ENCODE measurements around the gene RAB39A. TPM values are rescaled to one million over a fixed set of nuclear protein-coding genes. Genes with fewer than 3 reads are reported as not detected.
"Not testable (repeated sequence)": the region's sequence is repeated elsewhere in the genome, so short reads cannot be mapped to it uniquely, and the experiment has no call there.

RAB39A gene, protein sequence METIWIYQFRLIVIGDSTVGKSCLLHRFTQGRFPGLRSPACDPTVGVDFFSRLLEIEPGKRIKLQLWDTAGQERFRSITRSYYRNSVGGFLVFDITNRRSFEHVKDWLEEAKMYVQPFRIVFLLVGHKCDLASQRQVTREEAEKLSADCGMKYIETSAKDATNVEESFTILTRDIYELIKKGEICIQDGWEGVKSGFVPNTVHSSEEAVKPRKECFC
- total RNA-seq (1 to 10 TPM in 1 of 5 experiments, under 1 TPM in 1, not detected in 3; 0.38 to 1.6 TPM), polyA plus RNA-seq (under 1 TPM in 1 of 2 donors, not detected in 1; 0.10 TPM), total RNA-seq (not detected)

DNA sequence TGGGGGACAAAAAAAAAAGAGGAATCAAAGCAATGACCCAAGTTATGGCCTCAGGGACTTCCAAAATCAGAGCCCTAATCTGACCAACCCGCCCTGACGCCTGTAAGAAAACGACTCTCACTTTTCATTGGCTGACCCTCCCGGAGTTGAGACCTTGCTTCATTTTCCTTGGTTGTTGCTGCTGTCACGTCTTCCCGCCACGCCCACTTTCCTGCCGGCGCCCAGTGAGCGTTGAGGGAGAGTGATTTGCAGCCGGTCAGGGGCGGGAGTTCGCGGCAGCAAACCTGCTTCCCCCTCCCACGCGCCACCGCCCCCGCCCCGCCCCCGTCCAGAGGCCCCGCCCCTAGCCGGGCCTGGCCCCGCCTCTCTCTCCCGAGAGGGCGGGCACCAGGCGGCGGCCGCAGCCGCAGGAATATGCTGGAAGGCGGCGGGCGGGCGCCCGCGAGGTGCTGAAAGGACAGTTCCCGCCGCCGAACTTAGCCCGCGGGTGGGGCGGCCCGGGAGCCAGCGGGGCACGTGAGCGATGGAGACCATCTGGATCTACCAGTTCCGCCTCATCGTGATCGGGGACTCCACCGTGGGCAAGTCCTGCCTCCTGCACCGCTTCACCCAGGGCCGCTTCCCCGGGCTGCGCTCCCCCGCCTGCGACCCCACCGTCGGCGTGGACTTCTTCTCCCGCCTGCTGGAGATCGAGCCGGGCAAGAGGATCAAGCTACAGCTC lies at the start of gene RAB39A:
RAB39A (plus strand) TSS at position 403 of the 721 bp plus-strand sequence; CDS start at position 524, 121 bp downstream.
- DNase-seq (peak in 8 of 9 donors; percentile 25 to 73 (median 35)), ATAC-seq (peak; percentile 92)
- Histone ChIP-seq H3K9me3 (ENCODE audit: control insufficient read depth in 2 of 3, low read length in 3 of 3) (no peaks in the 10 kb centered on the region), H3K4me3 (ENCODE audit: low read length) (no peak within 1 kb of the TSS), H3K27ac (ENCODE audit: low read depth, low read length) (no peak within 1 kb of the TSS), H3K36me3 (ENCODE audit: control insufficient read depth in 2 of 3, insufficient read depth in 3 of 3, low read length in 3 of 3) (no peaks in the 10 kb centered on the region), H3K27me3 (ENCODE audit: control insufficient read depth in 2 of 2, insufficient read depth in 2 of 2, low read length in 2 of 2) (peaks cover 0 to 15% of the 10 kb centered on the region in 2 donors), H3K4me1 (ENCODE audit: control insufficient read depth in 2 of 2, insufficient read depth in 2 of 2, low read length in 2 of 2) (peaks cover 6 to 7% of the 10 kb centered on the region in 2 donors)
- peaks cover 5 to 15% (median 11%) of the 10 kb centered on the region in 7 donors for H3K4me1 Mint-ChIP-seq
- peaks cover 0 to 14% (median 5%) of the 10 kb centered on the region in 11 donors for H3K9me3 Mint-ChIP-seq
- peaks cover 0 to 14% (median 7%) of the 10 kb centered on the region in 5 donors for H3K36me3 Mint-ChIP-seq
- H3K27ac Mint-ChIP-seq, result peak within 1 kb of the TSS in 1 of 9 donors; percentile 33
- peak within 1 kb of the TSS; percentile 22 to 84 (median 67) for H3K4me3 Mint-ChIP-seq
- intact Hi-C loops (cut with micrococcal nuclease), result loop anchor here in 1 of 2 donors (1.0 to 10.0 kb wide), 5 partner anchors 66 to 737 kb away; partner anchors contain the start of genes ALKBH8 and DDX10
- POLR2A ChIA-PET, result no interaction called here
- H3K27me3 Mint-ChIP-seq, result peaks cover 36 to 62% (median 52%) of the 10 kb centered on the region in 5 donors
- CTCF ChIA-PET, result no interaction called here

DNA sequence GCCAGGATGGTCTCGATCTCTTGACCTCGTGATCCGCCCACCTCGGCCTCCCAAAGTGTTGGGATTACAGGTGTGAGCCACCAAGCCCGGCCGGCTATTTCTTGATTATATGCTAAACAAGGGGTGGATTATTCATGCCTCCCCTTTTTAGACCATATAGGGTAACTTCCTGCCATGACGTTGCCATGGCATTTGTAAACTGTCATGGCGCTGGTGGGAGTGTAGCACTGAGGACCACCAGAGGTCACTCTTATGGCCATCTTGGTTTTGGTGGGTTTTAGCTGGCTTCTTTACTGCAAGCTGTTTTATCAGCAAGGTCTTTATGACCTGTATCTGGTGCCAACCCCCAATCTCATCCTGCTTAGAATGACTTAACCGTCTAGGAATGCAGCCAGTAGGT lies 46.8 kb upstream of the RAB39A start:
- intact Hi-C loops (cut with micrococcal nuclease); H3K36me3 Mint-ChIP-seq; DNase-seq; H3K4me3 ChIP-seq (ENCODE audit: low read length); H3K27ac Mint-ChIP-seq; H3K9me3 Mint-ChIP-seq; CTCF ChIA-PET; ATAC-seq; H3K36me3 ChIP-seq (ENCODE audit: control insufficient read depth in 2 of 3, insufficient read depth in 3 of 3, low read length in 3 of 3); H3K27me3 Mint-ChIP-seq; H3K4me1 Mint-ChIP-seq; H3K4me1 ChIP-seq (ENCODE audit: control insufficient read depth in 2 of 2, insufficient read depth in 2 of 2, low read length in 2 of 2); H3K27me3 ChIP-seq (ENCODE audit: control insufficient read depth in 2 of 2, insufficient read depth in 2 of 2, low read length in 2 of 2); H3K27ac ChIP-seq (ENCODE audit: low read depth, low read length); H3K9me3 ChIP-seq (ENCODE audit: control insufficient read depth in 2 of 3, low read length in 3 of 3); H3K4me3 Mint-ChIP-seq; POLR2A ChIA-PET: not testable (repeated sequence)

DNA sequence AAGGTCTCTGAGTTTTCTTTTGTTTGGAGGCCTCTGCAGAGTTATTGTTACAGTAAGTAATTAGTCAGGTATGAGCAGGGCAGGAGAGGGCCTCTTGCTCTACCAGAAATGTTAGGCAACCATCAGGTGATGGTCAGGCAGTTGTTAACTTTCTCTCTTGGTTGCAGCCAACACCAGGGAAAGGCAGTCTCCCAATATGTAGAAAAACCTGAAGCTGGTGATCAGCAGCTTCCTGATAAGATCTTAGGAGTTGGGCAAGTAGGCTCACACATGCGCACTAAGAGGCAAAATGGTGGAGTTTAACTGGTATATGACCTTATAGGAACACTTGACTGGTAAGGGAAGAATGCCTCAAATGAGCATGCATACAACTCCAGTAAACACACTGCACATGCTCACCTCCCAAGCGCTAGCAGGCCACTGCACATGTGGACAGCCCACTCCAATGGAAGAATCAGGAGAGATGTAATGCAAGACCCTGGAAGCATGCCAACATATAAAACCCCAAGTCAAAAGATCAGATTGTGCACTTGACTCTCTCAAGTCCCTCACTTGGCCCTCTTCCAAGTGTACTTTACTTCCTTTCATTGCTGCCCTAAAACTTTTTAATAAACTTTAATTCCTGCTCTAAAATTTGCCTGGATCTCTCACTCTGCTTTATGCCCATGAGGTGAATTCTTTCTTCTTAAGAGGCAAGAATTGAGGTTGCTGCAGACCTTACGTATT lies 46.0 kb upstream of the RAB39A start:
- peaks cover 0 to 4% (median 0%) of the 10 kb centered on the region in 11 donors for H3K9me3 Mint-ChIP-seq
- no peak for ATAC-seq
- POLR2A ChIA-PET, result no interaction called here

DNA sequence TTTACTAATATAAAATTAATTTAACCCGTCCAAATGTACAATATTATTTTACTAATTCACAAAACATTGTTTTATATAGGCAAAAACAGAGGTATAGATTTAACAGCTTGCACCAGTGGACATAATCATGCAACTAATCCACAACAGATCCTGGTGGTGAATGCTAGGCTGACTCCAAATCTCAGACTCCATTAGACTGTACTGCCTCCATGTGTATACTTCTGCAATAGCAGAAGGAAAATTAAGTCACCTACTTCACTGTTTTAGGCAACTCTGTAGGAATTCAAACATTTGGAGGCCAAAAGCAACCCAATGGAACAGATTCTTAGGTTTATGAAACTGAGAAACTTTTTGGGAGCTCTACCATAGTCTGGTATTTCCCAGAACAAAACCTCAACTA lies 30.0 kb upstream of the RAB39A start:
- H3K4me3 Mint-ChIP-seq, result no peak overlapping the region
- H3K27me3 Mint-ChIP-seq, result peaks cover 0 to 11% (median 9%) of the 10 kb centered on the region in 5 donors
- H3K9me3 Mint-ChIP-seq, result no peaks in the 10 kb centered on the region
- ATAC-seq (peak; percentile 76), DNase-seq (peak in 2 of 9 donors; percentile 3 to 9)
- ChIA-PET POLR2A (no interaction called here), CTCF (no interaction called here)
- no peaks in the 10 kb centered on the region for H3K36me3 Mint-ChIP-seq
- Histone ChIP-seq H3K9me3 (ENCODE audit: control insufficient read depth in 2 of 3, low read length in 3 of 3) (no peaks in the 10 kb centered on the region), H3K36me3 (ENCODE audit: control insufficient read depth in 2 of 3, insufficient read depth in 3 of 3, low read length in 3 of 3) (no peaks in the 10 kb centered on the region), H3K4me3 (ENCODE audit: low read length) (no peak overlapping the region), H3K27ac (ENCODE audit: low read depth, low read length) (no peak overlapping the region), H3K27me3 (ENCODE audit: control insufficient read depth in 2 of 2, insufficient read depth in 2 of 2, low read length in 2 of 2) (no peaks in the 10 kb centered on the region), H3K4me1 (ENCODE audit: control insufficient read depth in 2 of 2, insufficient read depth in 2 of 2, low read length in 2 of 2) (no peaks in the 10 kb centered on the region)
- H3K4me1 Mint-ChIP-seq, result no peaks in the 10 kb centered on the region
- intact Hi-C loops (cut with micrococcal nuclease), result loop anchor here (1.0 kb wide), 4 partner anchors 99 to 349 kb away; no protein-coding TSS in a partner anchor
- no peak overlapping the region for H3K27ac Mint-ChIP-seq

More for the DNA sequence above, 46.0 kb upstream of the RAB39A start:
- CTCF ChIA-PET, result interaction anchor here (0.6 kb wide), 1 partner anchor 51 kb away, joined by 3 read pairs; no protein-coding TSS in a partner anchor
- no peaks in the 10 kb centered on the region for H3K36me3 ChIP-seq (ENCODE audit: control insufficient read depth in 2 of 3, insufficient read depth in 3 of 3, low read length in 3 of 3)
- no peaks in the 10 kb centered on the region for H3K27me3 ChIP-seq (ENCODE audit: control insufficient read depth in 2 of 2, insufficient read depth in 2 of 2, low read length in 2 of 2)
- H3K9me3 ChIP-seq (ENCODE audit: control insufficient read depth in 2 of 3, low read length in 3 of 3), result no peaks in the 10 kb centered on the region
- intact Hi-C loops (cut with micrococcal nuclease), result no loop called here
- no peak overlapping the region for H3K4me3 ChIP-seq (ENCODE audit: low read length)
- peaks cover 0 to 13% (median 4%) of the 10 kb centered on the region in 5 donors for H3K27me3 Mint-ChIP-seq
- no peaks in the 10 kb centered on the region for H3K4me1 ChIP-seq (ENCODE audit: control insufficient read depth in 2 of 2, insufficient read depth in 2 of 2, low read length in 2 of 2)
- H3K27ac Mint-ChIP-seq, result no peak overlapping the region
- no peak for DNase-seq
- no peak overlapping the region for H3K27ac ChIP-seq (ENCODE audit: low read depth, low read length)
- no peaks in the 10 kb centered on the region for H3K4me1 Mint-ChIP-seq
- H3K4me3 Mint-ChIP-seq, result no peak overlapping the region
- peaks cover 0 to 3% (median 0%) of the 10 kb centered on the region in 5 donors for H3K36me3 Mint-ChIP-seq

DNA sequence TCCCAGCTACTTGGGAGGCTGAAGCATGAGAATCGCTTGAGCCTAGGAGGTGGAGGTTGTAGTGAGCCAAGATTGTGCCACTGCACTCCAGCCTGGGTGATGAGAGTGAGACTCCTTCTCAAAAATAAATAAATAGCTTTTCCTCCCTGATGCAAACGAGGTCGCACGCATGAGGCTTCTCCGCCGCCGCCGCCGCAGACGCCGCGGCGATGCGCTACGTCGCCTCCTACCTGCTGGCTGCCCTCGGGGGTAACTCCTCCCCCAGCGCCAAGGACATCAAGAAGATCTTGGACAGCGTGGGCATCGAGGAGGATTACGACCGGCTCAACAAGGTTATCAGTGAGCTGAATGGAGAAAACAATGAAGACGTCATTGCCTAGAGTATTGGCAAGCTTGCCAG lies 20.0 kb upstream of the RAB39A start:
- no peak overlapping the region for H3K4me3 ChIP-seq (ENCODE audit: low read length)
- H3K36me3 Mint-ChIP-seq, result no peaks in the 10 kb centered on the region
- H3K4me1 Mint-ChIP-seq, result no peaks in the 10 kb centered on the region
- no peaks in the 10 kb centered on the region for H3K9me3 ChIP-seq (ENCODE audit: control insufficient read depth in 2 of 3, low read length in 3 of 3)
- no peaks in the 10 kb centered on the region for H3K27me3 ChIP-seq (ENCODE audit: control insufficient read depth in 2 of 2, insufficient read depth in 2 of 2, low read length in 2 of 2)
- POLR2A ChIA-PET, result no interaction called here
- intact Hi-C loops (cut with micrococcal nuclease), result no loop called here
- ATAC-seq (no peak), DNase-seq (no peak)
- no peaks in the 10 kb centered on the region for H3K36me3 ChIP-seq (ENCODE audit: control insufficient read depth in 2 of 3, insufficient read depth in 3 of 3, low read length in 3 of 3)
- no peak overlapping the region for H3K4me3 Mint-ChIP-seq
- CTCF ChIA-PET, result interaction anchor here (0.5 kb wide), 1 partner anchor 737 kb away, joined by 3 read pairs; no protein-coding TSS in a partner anchor
- no peaks in the 10 kb centered on the region for H3K4me1 ChIP-seq (ENCODE audit: control insufficient read depth in 2 of 2, insufficient read depth in 2 of 2, low read length in 2 of 2)
- peaks cover 0 to 4% (median 0%) of the 10 kb centered on the region in 11 donors for H3K9me3 Mint-ChIP-seq
- H3K27ac ChIP-seq (ENCODE audit: low read depth, low read length), result no peak overlapping the region
- H3K27ac Mint-ChIP-seq, result no peak overlapping the region
- H3K27me3 Mint-ChIP-seq, result peaks cover 5 to 17% (median 16%) of the 10 kb centered on the region in 5 donors

DNA sequence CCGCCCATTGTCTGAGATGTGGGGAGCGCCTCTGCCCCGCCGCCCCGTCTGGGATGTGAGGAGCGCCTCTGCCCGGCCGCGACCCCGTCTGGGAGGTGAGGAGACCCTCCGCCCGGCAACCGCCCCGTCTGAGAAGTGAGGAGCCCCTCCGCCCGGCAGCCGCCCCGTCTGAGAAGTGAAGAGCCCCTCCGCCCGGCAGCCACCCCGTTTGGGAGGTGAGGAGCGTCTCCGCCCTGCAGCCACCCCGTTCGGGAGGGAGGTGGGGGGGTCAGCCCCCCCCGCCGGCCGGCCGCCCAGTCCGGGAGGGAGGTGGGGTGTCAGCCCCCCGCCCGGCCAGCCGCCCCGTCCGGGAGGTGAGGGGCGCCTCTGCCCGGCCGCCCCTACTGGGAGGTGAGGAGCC lies 15.8 kb upstream of the RAB39A start:
- CTCF ChIA-PET; H3K4me3 ChIP-seq (ENCODE audit: low read length); POLR2A ChIA-PET; H3K27ac ChIP-seq (ENCODE audit: low read depth, low read length); H3K9me3 Mint-ChIP-seq; H3K36me3 ChIP-seq (ENCODE audit: control insufficient read depth in 2 of 3, insufficient read depth in 3 of 3, low read length in 3 of 3); H3K27me3 ChIP-seq (ENCODE audit: control insufficient read depth in 2 of 2, insufficient read depth in 2 of 2, low read length in 2 of 2); ATAC-seq; DNase-seq; intact Hi-C loops (cut with micrococcal nuclease); H3K36me3 Mint-ChIP-seq; H3K27ac Mint-ChIP-seq; H3K4me3 Mint-ChIP-seq; H3K9me3 ChIP-seq (ENCODE audit: control insufficient read depth in 2 of 3, low read length in 3 of 3); H3K4me1 Mint-ChIP-seq; H3K4me1 ChIP-seq (ENCODE audit: control insufficient read depth in 2 of 2, insufficient read depth in 2 of 2, low read length in 2 of 2): not testable (repeated sequence)
- H3K27me3 Mint-ChIP-seq, result peaks cover 0 to 26% (median 14%) of the 10 kb centered on the region in 5 donors

Data from naive thymus-derived CD4-positive, alpha-beta T cell (primary cell).